Smooth muscle cell (in vitro differentiated cells): ENCODE measurements around the gene ATP6V0D1. TPM values are rescaled to one million over a fixed set of nuclear protein-coding genes. Genes with fewer than 3 reads are reported as not detected.

ENCODE experiments used
- DNase-seq: peaks from one replicate; lab custom pipeline; 2025; ENCODE audit not compliant: unreplicated experiment; lab: John Stamatoyannopoulos, UW
- H2AFZ ChIP-seq: fragments of 200-600 bp; sonication (generic); 2 replicates; pipeline ENCODE4 v1.6.0; 2016; ENCODE audit warnings: antibody characterized with exemption, low read depth, mild to moderate bottlenecking
- H3F3A ChIP-seq: fragments of 200-600 bp; sonication (generic); 2 replicates; pipeline ENCODE4 v1.6.0; 2017; ENCODE audit warnings: antibody characterized with exemption, low read depth
- H3K27ac ChIP-seq: fragments of 200-600 bp; sonication (generic); 2 replicates; pipeline ENCODE4 v1.5.1; 2016; ENCODE audit warnings: low read depth, mild to moderate bottlenecking
- H3K27me3 ChIP-seq: fragments of 200-600 bp; sonication (generic); 2 replicates; pipeline ENCODE4 v1.6.1; 2016; ENCODE audit warnings: low read depth, mild to moderate bottlenecking
- H3K36me3 ChIP-seq: fragments of 200-600 bp; sonication (generic); 2 replicates; pipeline ENCODE4 v1.5.1; 2016; ENCODE audit warnings: low read depth
- H3K4me1 ChIP-seq: fragments of 200-600 bp; sonication (generic); 2 replicates; pipeline ENCODE4 v1.5.1; 2016; ENCODE audit warnings: low read depth
- H3K4me2 ChIP-seq: fragments of 200-600 bp; sonication (generic); 2 replicates; pipeline ENCODE4 v1.6.0; 2016; ENCODE audit warnings: mild to moderate bottlenecking
- H3K4me3 ChIP-seq: fragments of 200-600 bp; sonication (generic); 2 replicates; pipeline ENCODE4 v1.5.1; 2016; ENCODE audit warnings: mild to moderate bottlenecking
- H3K79me2 ChIP-seq: fragments of 200-600 bp; sonication (generic); 2 replicates; pipeline ENCODE4 v1.6.0; 2016; ENCODE audit warnings: low read depth, mild to moderate bottlenecking
- H3K9ac ChIP-seq: fragments of 200-600 bp; sonication (generic); 2 replicates; pipeline ENCODE4 v1.6.0; 2016; ENCODE audit warnings: low read depth
- H3K9me3 ChIP-seq: fragments of 200-600 bp; sonication (generic); replicated peaks from 2 replicates; pipeline ENCODE4 v1.5.1; 2016; ENCODE audit warnings: low read depth
- H4K20me1 ChIP-seq: fragments of 200-600 bp; sonication (generic); 2 replicates; pipeline ENCODE4 v1.6.0; 2016; ENCODE audit warnings: low read depth
- CTCF ChIP-seq: fragments of 200-600 bp; sonication (generic); IDR thresholded peaks from 2 replicates; pipeline ENCODE4 v1.5.1; 2017; ENCODE audit warnings: borderline replicate concordance, mild to moderate bottlenecking, antibody characterized with exemption; ENCODE audit not compliant: insufficient read depth, poor library complexity, severe bottlenecking
- WGBS: methylation state at CpG from one replicate; pipeline ENCODE4 v1.1.7; 2016; ENCODE audit warnings: low lambda C conversion rate; 5-methylcytosine and 5-hydroxymethylcytosine counted together
- polyA plus RNA-seq: library from polyadenylated mRNA; unstranded; fragments of >200 nt; fragmentation: Nextera tagmentation; extraction: Ambion mirVana; gene quantifications from 2 replicates; pipeline ENCODE4 v1.2.1, GENCODE V29; 2016
- total RNA-seq: library from RNA; depleted of rRNA; stranded (reverse); fragments of >200 nt; gene quantifications from 2 replicates; pipeline ENCODE4 v1.2.3, GENCODE V29; 2014

ATP6V0D1 gene
- total and polyA plus RNA-seq, 2 experiments from 2014 or later, result 96.8 to 114 TPM

GRCh38 chr16:67426950-67427349 is 54.0 kb downstream of the ATP6V0D1 start:
- Histone ChIP-seq H3K9ac (no peak overlapping the region), H3K27ac (no peak overlapping the region), H3F3A (no peaks in the 10 kb centered on the region), H3K79me2 (no peaks in the 10 kb centered on the region), H2AFZ (no peak overlapping the region), H3K27me3 (peaks cover 61% of the 10 kb centered on the region), H3K4me3 (no peak overlapping the region), H3K4me1 (peaks cover 24% of the 10 kb centered on the region), H3K4me2 (no peak overlapping the region), H4K20me1 (no peaks in the 10 kb centered on the region), H3K9me3 (no peaks in the 10 kb centered on the region), H3K36me3 (no peaks in the 10 kb centered on the region)
- DNase-seq, result no peak
- TF ChIP-seq CTCF, result no peak
- 84% methylated on average over 7 of the region's 7 CpGs for WGBS

- Histone ChIP-seq H3K4me1 (peaks cover 20% of the 10 kb centered on the region), H3K4me3 (no peak overlapping the region), H3K4me2 (no peak overlapping the region), H3K27ac (no peak overlapping the region), H3F3A (no peaks in the 10 kb centered on the region), H3K36me3 (no peaks in the 10 kb centered on the region), H3K9ac (no peak overlapping the region), H2AFZ (no peak overlapping the region), H3K27me3 (peaks cover 54% of the 10 kb centered on the region), H3K9me3 (no peaks in the 10 kb centered on the region), H4K20me1 (no peaks in the 10 kb centered on the region), H3K79me2 (no peaks in the 10 kb centered on the region)
- no peak for TF ChIP-seq CTCF
- DNase-seq, result no peak
- 88% methylated on average over 7 of the region's 7 CpGs for WGBS
These were observed 54.9 kb downstream of the ATP6V0D1 start for GRCh38 chr16:67426022-67426421.

- Histone ChIP-seq H3K27ac (no peak overlapping the region), H4K20me1 (no peaks in the 10 kb centered on the region), H2AFZ (no peak overlapping the region), H3K4me3 (no peak overlapping the region), H3K36me3 (no peaks in the 10 kb centered on the region), H3K9me3 (no peaks in the 10 kb centered on the region), H3K27me3 (peaks cover 50% of the 10 kb centered on the region), H3K79me2 (no peaks in the 10 kb centered on the region), H3K4me1 (peaks cover 18% of the 10 kb centered on the region), H3K9ac (no peak overlapping the region), H3F3A (no peaks in the 10 kb centered on the region), H3K4me2 (no peak overlapping the region)
- WGBS, result 48% methylated on average over 4 of the region's 4 CpGs
- no peak for TF ChIP-seq CTCF
- no peak for DNase-seq
These were observed 55.4 kb downstream of the ATP6V0D1 start for GRCh38 chr16:67425580-67425979.

- no peak overlapping the region for H3K4me2 ChIP-seq
- H3K36me3 ChIP-seq, result no peaks in the 10 kb centered on the region
- H2AFZ ChIP-seq, result no peak overlapping the region
- peaks cover 15% of the 10 kb centered on the region for H3K4me1 ChIP-seq
- no peaks in the 10 kb centered on the region for H3K79me2 ChIP-seq
- H3K4me3 ChIP-seq, result no peak overlapping the region
- no peak for DNase-seq
- 23% methylated on average over 6 of the region's 6 CpGs for WGBS
- H3K9me3 ChIP-seq, result no peaks in the 10 kb centered on the region
- H3K9ac ChIP-seq, result no peak overlapping the region
- peaks cover 45% of the 10 kb centered on the region for H3K27me3 ChIP-seq
- no peaks in the 10 kb centered on the region for H3F3A ChIP-seq
- no peaks in the 10 kb centered on the region for H4K20me1 ChIP-seq
- no peak overlapping the region for H3K27ac ChIP-seq
- TF ChIP-seq CTCF, result no peak
These were observed 55.9 kb downstream of the ATP6V0D1 start for GRCh38 chr16:67425061-67425460.
